ENCODE data around the gene DPP4. TPM values are rescaled to one million over a fixed set of nuclear protein-coding genes. Genes with fewer than 3 reads are reported as not detected.

Gene DPP4
- polyA plus RNA-seq, 1 donor from 2014 or later, result not detected

DNA sequence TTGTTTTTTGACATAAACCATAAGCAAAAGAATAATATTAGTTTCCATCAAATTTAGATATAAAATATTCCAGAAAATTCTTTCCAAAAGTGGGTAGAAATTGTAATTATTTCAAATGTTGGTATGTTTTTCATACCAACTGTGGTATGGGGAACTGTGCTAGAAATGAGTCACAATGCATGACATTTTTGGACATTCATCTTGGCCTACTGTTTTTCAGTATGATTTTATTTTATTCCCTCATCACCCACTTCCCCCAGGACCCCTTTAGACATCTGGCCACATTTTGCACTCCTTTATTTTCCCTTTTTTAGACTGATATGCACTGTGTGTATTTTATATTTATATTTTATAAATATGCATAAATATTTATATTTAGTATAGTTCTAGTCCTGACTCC lies 97.1 kb downstream of the DPP4 start:
- H3K9me2 ChIP-seq (ENCODE audit: insufficient read depth, low read length), result no peaks in the 10 kb centered on the region
- H2AFZ ChIP-seq (ENCODE audit: low read depth, low read length), result no peak overlapping the region

DNA sequence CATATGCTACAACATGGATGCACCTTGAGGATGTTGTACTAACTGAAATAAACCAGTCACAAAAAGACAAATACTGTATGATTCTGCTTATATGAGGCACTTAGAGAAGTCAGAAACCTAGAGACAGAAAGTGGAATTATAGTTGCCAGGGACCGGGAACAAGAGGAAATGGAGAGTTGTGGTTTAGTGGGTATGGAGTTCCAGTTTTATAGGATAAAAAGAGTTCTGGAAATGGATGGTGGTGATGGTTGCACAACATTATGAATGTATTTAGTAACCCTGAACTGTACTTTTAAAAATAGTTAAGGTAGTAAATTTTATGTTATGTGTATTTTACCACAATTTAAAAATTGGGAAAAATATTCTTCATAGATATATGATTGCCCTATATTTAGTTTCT lies 97.7 kb downstream of the DPP4 start:
- Histone ChIP-seq H3K4me2 (ENCODE audit: low read length) (no peak overlapping the region), H4K20me1 (ENCODE audit: insufficient read depth) (no peaks in the 10 kb centered on the region), H3K9me3 (ENCODE audit: low read length) (no peaks in the 10 kb centered on the region), H3K9ac (ENCODE audit: low read length) (no peak overlapping the region), H3K27ac (ENCODE audit: low read length) (no peak overlapping the region), H3K4me3 (ENCODE audit: low read length) (no peak overlapping the region), H3K9me2 (ENCODE audit: insufficient read depth, low read length) (no peaks in the 10 kb centered on the region), H3K36me3 (ENCODE audit: insufficient read depth, low read length) (no peaks in the 10 kb centered on the region), H3K27me3 (ENCODE audit: insufficient read depth, low read depth, low read length) (no peaks in the 10 kb centered on the region), H3K79me2 (replicated peaks; ENCODE audit: insufficient read depth, low read length) (no peaks in the 10 kb centered on the region), H3F3A (ENCODE audit: insufficient read depth, low read length, poor library complexity, severe bottlenecking) (no peaks in the 10 kb centered on the region), H2AFZ (ENCODE audit: low read depth, low read length) (no peak overlapping the region)
- no peak for TF ChIP-seq POLR2AphosphoS5 (IDR thresholded peaks at IDR 0.05)
- TF ChIP-seq MXI1 (conservative IDR thresholded peaks at IDR 0.05; ENCODE audit: poor library complexity, severe bottlenecking), result no peak
- TF ChIP-seq, protein P1, sequence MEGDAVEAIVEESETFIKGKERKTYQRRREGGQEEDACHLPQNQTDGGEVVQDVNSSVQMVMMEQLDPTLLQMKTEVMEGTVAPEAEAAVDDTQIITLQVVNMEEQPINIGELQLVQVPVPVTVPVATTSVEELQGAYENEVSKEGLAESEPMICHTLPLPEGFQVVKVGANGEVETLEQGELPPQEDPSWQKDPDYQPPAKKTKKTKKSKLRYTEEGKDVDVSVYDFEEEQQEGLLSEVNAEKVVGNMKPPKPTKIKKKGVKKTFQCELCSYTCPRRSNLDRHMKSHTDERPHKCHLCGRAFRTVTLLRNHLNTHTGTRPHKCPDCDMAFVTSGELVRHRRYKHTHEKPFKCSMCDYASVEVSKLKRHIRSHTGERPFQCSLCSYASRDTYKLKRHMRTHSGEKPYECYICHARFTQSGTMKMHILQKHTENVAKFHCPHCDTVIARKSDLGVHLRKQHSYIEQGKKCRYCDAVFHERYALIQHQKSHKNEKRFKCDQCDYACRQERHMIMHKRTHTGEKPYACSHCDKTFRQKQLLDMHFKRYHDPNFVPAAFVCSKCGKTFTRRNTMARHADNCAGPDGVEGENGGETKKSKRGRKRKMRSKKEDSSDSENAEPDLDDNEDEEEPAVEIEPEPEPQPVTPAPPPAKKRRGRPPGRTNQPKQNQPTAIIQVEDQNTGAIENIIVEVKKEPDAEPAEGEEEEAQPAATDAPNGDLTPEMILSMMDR (IDR thresholded peaks at IDR 0.05; ENCODE audit: poor library complexity, severe bottlenecking), result no peak
- no peak for TF ChIP-seq TAF1 (IDR thresholded peaks at IDR 0.05; ENCODE audit: low read depth)
- no peak for TF ChIP-seq EP300 (conservative IDR thresholded peaks at IDR 0.05; ENCODE audit: poor library complexity, severe bottlenecking)
- no peak for TF ChIP-seq SMC3 (conservative IDR thresholded peaks at IDR 0.05; ENCODE audit: poor library complexity)
- TF ChIP-seq RAD21 (conservative IDR thresholded peaks at IDR 0.05), result no peak
- no peak for TF ChIP-seq EZH2 (IDR thresholded peaks at IDR 0.05; ENCODE audit: borderline replicate concordance, insufficient read depth, low read length, poor library complexity, severe bottlenecking)
- no peak for TF ChIP-seq REST (IDR thresholded peaks at IDR 0.05; ENCODE audit: borderline replicate concordance)

More for the DNA sequence above, 97.1 kb downstream of the DPP4 start:
- Histone ChIP-seq H3K9ac (ENCODE audit: low read length) (no peak overlapping the region), H4K20me1 (ENCODE audit: insufficient read depth) (no peaks in the 10 kb centered on the region), H3K4me2 (ENCODE audit: low read length) (no peak overlapping the region), H3K4me3 (ENCODE audit: low read length) (no peak overlapping the region), H3K36me3 (ENCODE audit: insufficient read depth, low read length) (no peaks in the 10 kb centered on the region), H3K79me2 (replicated peaks; ENCODE audit: insufficient read depth, low read length) (no peaks in the 10 kb centered on the region), H3F3A (ENCODE audit: insufficient read depth, low read length, poor library complexity, severe bottlenecking) (no peaks in the 10 kb centered on the region), H3K9me3 (ENCODE audit: low read length) (no peaks in the 10 kb centered on the region), H3K27me3 (ENCODE audit: insufficient read depth, low read depth, low read length) (no peaks in the 10 kb centered on the region), H3K27ac (ENCODE audit: low read length) (no peak overlapping the region)
- TF ChIP-seq TAF1 (IDR thresholded peaks at IDR 0.05; ENCODE audit: low read depth) (no peak), EZH2 (IDR thresholded peaks at IDR 0.05; ENCODE audit: borderline replicate concordance, insufficient read depth, low read length, poor library complexity, severe bottlenecking) (no peak), EP300 (conservative IDR thresholded peaks at IDR 0.05; ENCODE audit: poor library complexity, severe bottlenecking) (no peak), RAD21 (conservative IDR thresholded peaks at IDR 0.05) (no peak), MXI1 (conservative IDR thresholded peaks at IDR 0.05; ENCODE audit: poor library complexity, severe bottlenecking) (no peak)
- TF ChIP-seq, protein P1 (IDR thresholded peaks at IDR 0.05; ENCODE audit: poor library complexity, severe bottlenecking), result no peak

Measured in neural cell (in vitro differentiated cells).